OCI-LY3 (cell line): ENCODE data around the gene CRYM.
A peak's percentile ranks its signal among the peaks of the same experiment; 100 is the strongest.

ENCODE experiments used
- H2AFZ ChIP-seq: fragments of 200-600, 300-600 bp; shearing (Covaris generic); 2 replicates; pipeline ENCODE4 v1.6.0; 2014; ENCODE audit warnings: antibody characterized with exemption, low read depth, low read length
- H3K27ac ChIP-seq: fragments of 200-600, 300-600 bp; sonication (generic); 2 replicates; pipeline ENCODE4 v1.5.1; 2014; ENCODE audit warnings: mild to moderate bottlenecking, low read length, moderate library complexity, mixed read lengths
- H3K27me3 ChIP-seq: fragments of 200-600, 300-600 bp; sonication (generic); 2 replicates; pipeline ENCODE4 v1.6.1; 2014; ENCODE audit warnings: low read depth, low read length, mixed read lengths
- H3K36me3 ChIP-seq: fragments of 200-600, 300-600 bp; sonication (generic); replicated peaks from 2 replicates; pipeline ENCODE3; 2014; ENCODE audit warnings: low read depth, low read length, mixed read lengths
- H3K4me1 ChIP-seq: fragments of 300-600, 200-600 bp; sonication (generic); 2 replicates; pipeline ENCODE4 v1.6.1; 2014; ENCODE audit warnings: low read length, mixed read lengths
- H3K4me2 ChIP-seq: fragments of 200-600, 300-600 bp; sonication (generic); 2 replicates; pipeline ENCODE4 v1.6.1; 2014; ENCODE audit warnings: low read length, mixed read lengths
- H3K4me3 ChIP-seq: fragments of 300-600, 200-600 bp; sonication (generic); 2 replicates; pipeline ENCODE4 v1.5.1; 2014; ENCODE audit warnings: antibody characterized with exemption, mild to moderate bottlenecking, low read length, moderate library complexity
- H3K79me2 ChIP-seq: fragments of 300-600, 200-600 bp; shearing (Covaris generic); 2 replicates; pipeline ENCODE4 v1.6.1; 2014; ENCODE audit warnings: mild to moderate bottlenecking, low read length, mixed read lengths
- H3K9ac ChIP-seq: fragments of 300-600, 200-600 bp; shearing (Covaris generic); 2 replicates; pipeline ENCODE4 v1.6.0; 2014; ENCODE audit warnings: mild to moderate bottlenecking, low read length, moderate library complexity
- H3K9me3 ChIP-seq: fragments of 200-600, 300-600 bp; shearing (Covaris generic); 2 replicates; pipeline ENCODE4 v1.6.1; 2014; ENCODE audit warnings: low read length, mixed read lengths; ENCODE audit not compliant: insufficient read depth
- H4K20me1 ChIP-seq: fragments of 200-600, 300-600 bp; sonication (generic); 2 replicates; pipeline ENCODE4 v1.6.1; 2016; ENCODE audit warnings: low read length, mixed read lengths; ENCODE audit not compliant: insufficient read depth
- EZH2phosphoT487 ChIP-seq: fragments of 200-600 bp; shearing (Covaris generic); IDR thresholded peaks from 2 replicates; pipeline ENCODE4 v1.6.1; 2018; ENCODE audit warnings: antibody characterized with exemption, mixed run types, low read depth
- TF ChIP-seq, protein P1 (sequence below): fragments of 200-600, 300-600 bp; sonication (generic); IDR thresholded peaks from 2 replicates; pipeline ENCODE4 v1.5.1; 2014; ENCODE audit warnings: antibody characterized with exemption, low read length, low read depth

CRYM gene

DNA sequence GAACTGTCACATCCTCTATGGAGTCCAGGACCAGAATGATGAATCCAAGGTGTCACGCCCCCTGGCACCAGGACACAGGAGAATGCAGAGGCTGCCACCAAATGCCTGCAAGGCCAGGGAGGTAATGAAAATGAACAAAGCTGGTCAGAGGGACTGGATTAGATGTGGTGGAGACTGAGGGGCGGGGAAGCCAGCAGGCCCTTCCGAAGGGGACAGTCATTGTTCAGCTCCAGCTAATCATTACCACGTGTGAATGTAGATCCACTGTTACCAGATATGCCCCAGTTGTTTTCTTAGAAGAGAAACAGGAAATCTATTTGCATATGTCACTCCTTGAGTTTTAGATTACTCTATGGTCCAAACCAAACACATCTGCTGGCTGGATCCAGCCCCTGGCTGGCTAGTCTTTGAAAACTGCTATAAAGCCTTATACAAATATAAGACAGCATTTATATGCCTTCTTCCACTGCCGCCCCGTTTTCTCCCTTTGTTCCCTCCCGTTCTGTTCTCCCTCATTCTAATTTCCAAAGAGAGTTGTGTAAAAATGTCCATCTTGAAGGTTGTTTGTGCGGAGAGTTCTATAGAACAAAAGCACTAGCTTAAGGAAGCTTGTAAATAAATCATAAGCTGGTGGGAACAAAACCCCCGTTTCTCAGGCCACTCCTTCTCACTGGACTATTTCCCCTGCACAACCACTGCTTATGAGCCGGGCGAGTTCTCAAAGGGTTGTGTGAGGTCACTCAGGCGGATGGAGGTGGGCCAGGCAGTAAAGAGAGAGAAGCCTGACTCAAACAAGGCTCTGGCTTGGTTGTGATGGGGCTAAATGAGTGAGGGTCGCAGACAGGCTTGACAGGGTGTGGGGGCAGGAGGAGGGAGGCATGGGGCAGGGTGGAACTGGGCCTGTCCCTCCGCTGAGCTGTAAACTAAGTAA lies 14.2 kb downstream of the CRYM start:
- Histone ChIP-seq H3K9me3 (no peaks in the 10 kb centered on the region), H2AFZ (no peak overlapping the region), H3K27ac (no peak overlapping the region), H3K4me1 (peaks cover 9% of the 10 kb centered on the region), H3K4me2 (peak overlapping the region; percentile 13; the same call in 1 of the 2 replicates), H3K27me3 (no peaks in the 10 kb centered on the region), H4K20me1 (no peaks in the 10 kb centered on the region), H3K9ac (no peak overlapping the region), H3K79me2 (no peaks in the 10 kb centered on the region), H3K4me3 (no peak overlapping the region), H3K36me3 (no peaks in the 10 kb centered on the region)
- TF ChIP-seq EZH2phosphoT487 = no peak
- TF ChIP-seq, protein P1, sequence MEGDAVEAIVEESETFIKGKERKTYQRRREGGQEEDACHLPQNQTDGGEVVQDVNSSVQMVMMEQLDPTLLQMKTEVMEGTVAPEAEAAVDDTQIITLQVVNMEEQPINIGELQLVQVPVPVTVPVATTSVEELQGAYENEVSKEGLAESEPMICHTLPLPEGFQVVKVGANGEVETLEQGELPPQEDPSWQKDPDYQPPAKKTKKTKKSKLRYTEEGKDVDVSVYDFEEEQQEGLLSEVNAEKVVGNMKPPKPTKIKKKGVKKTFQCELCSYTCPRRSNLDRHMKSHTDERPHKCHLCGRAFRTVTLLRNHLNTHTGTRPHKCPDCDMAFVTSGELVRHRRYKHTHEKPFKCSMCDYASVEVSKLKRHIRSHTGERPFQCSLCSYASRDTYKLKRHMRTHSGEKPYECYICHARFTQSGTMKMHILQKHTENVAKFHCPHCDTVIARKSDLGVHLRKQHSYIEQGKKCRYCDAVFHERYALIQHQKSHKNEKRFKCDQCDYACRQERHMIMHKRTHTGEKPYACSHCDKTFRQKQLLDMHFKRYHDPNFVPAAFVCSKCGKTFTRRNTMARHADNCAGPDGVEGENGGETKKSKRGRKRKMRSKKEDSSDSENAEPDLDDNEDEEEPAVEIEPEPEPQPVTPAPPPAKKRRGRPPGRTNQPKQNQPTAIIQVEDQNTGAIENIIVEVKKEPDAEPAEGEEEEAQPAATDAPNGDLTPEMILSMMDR = no peak

DNA sequence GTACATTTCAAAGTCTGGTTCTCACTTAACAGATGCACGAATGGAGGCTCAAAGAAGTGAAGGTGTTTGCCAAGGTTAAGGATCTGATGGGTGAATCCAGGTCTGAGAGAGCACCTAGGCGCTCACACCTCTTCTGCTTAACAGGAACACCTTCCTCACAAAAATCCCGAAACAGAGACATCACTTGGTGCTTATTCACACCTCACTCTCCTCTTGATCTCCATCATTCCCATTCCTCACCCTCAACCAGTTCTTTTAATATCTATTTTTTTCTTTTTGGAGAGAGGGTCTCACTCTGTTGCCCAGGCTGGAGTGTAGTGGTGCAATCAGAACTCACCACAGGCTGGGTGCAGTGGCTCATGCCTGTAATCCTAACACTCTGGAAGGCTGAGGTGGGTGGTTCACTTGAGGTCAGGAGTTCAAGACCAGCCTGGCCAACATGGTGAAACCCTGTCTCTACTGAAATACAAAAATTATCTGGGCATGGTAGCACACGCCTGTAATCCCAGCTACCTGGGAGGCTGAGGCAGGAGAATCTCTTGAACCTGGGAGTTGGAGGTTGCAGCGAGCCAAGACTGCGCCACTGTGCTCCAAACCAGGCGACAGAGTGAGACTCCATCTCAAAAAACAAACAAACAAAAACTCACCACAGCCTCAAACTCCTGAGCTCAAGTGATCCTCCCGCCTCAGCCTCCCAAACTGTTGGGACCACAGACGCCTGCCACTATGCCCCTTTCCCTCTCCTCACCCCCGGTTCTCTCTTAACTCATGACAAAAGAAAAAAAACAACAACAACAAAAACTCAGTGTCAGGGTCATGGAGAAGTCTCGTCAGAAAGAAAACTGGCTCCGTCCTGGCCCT lies 15.1 kb downstream of the CRYM start:
- peaks cover 9% of the 10 kb centered on the region for H3K4me1 ChIP-seq
- no peak overlapping the region for H2AFZ ChIP-seq
- no peak overlapping the region for H3K27ac ChIP-seq
- 0 out of 2 replicates have a peak overlapping the region, but pooled peaks have one; percentile 13 for H3K4me2 ChIP-seq
- TF ChIP-seq EZH2phosphoT487 = no peak
- TF ChIP-seq, protein P1 = no peak
- H3K4me3 ChIP-seq = no peak overlapping the region
- no peaks in the 10 kb centered on the region for H3K36me3 ChIP-seq
- no peaks in the 10 kb centered on the region for H4K20me1 ChIP-seq
- no peaks in the 10 kb centered on the region for H3K27me3 ChIP-seq
- no peaks in the 10 kb centered on the region for H3K79me2 ChIP-seq
- no peak overlapping the region for H3K9ac ChIP-seq
- H3K9me3 ChIP-seq = no peaks in the 10 kb centered on the region

DNA sequence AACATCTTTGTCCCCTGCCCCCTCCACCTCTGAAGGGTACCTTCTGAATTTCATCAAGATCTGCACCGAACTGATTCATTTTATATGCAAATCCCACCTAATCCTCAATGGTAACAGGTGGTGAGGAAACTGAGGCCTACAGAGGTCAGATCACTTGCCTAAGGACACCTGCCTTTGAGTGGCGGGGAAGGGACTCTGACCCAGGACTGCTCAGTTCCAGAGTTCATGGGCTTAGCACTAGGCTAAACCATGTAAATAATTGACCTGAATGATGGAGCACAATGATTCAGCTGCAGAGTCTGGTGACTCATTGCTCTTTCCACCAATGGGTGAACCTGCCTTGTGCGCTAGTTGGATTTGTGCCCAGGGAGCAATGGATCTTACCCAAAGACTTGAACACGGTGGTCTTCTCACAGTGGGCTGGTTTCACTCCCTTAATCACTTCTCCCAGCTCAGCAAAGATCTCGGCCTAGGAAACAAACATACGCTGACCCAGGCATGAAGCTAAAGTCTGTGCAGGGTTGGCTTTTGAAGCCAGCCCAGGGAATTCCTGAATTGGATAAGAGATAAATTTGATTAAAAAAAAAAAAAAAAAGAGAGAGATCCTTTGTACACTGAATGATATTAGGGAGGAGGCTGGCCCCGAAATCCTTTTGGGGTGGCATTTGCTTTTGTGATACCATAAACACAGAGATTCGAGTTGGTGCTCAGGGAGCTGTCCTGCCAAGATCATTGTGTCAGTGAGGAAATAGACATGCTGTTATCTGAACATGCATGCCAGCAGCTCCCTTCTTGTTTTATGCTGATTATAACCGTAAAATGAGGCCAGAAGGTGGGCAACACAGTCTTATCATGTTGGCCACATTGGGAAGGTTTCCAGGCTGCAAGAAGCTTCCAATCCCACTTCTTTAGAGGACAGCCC lies 17.0 kb downstream of the CRYM start:
- Histone ChIP-seq H3K9me3 (no peaks in the 10 kb centered on the region), H3K36me3 (no peaks in the 10 kb centered on the region), H2AFZ (no peak overlapping the region), H3K4me3 (no peak overlapping the region), H3K4me2 (no peak overlapping the region), H3K27me3 (0 out of 2 replicates have a peak, but pooled peaks cover 4% of the 10 kb centered on the region), H4K20me1 (no peaks in the 10 kb centered on the region), H3K27ac (no peak overlapping the region), H3K4me1 (peaks cover 9% of the 10 kb centered on the region), H3K9ac (no peak overlapping the region), H3K79me2 (no peaks in the 10 kb centered on the region)
- TF ChIP-seq, protein P1 = no peak
- TF ChIP-seq EZH2phosphoT487 = no peak
